GM18519 (cell line): ENCODE results near the gene SLC7A9.

Source experiments
- ATAC-seq: cut with Tn5 transposase; IDR thresholded peaks from one replicate; pipeline ENCODE4 v1.9.1; 2021; ENCODE audit warnings: mild to moderate bottlenecking, moderate library complexity; ENCODE audit not compliant: unreplicated experiment, low FRiP score

The SLC7A9 gene

GRCh38 chr19:32869369-32869965 lies at the start of gene SLC7A9:
TSS of gene SLC7A9 (minus strand) at chr19:32869767. CDS start at chr19:32868534, 1,233 bp downstream.
- ATAC-seq, result no peak

GRCh38 chr19:32919365-32919764 lies 49.8 kb upstream of the SLC7A9 start:
- no peak for ATAC-seq

- no peak for ATAC-seq
These were observed 48.0 kb upstream of the SLC7A9 start for GRCh38 chr19:32917616-32917996.

GRCh38 chr19:32916969-32917615 lies 47.5 kb upstream of the SLC7A9 start:
- no peak for ATAC-seq

GRCh38 chr19:32914879-32915660 lies 45.5 kb upstream of the SLC7A9 start:
- no peak for ATAC-seq

GRCh38 chr19:32911467-32911866 lies 41.9 kb upstream of the SLC7A9 start:
- ATAC-seq, result no peak

GRCh38 chr19:32910874-32911273 lies 41.3 kb upstream of the SLC7A9 start:
- no peak for ATAC-seq

GRCh38 chr19:32910094-32910493 lies 40.5 kb upstream of the SLC7A9 start:
- ATAC-seq, result no peak

- ATAC-seq, result no peak
These were observed 39.7 kb upstream of the SLC7A9 start for GRCh38 chr19:32909257-32909656.

- ATAC-seq, result no peak
These were observed 39.1 kb upstream of the SLC7A9 start for GRCh38 chr19:32908641-32909190.

- ATAC-seq, result no peak
These were observed 32.9 kb upstream of the SLC7A9 start for GRCh38 chr19:32902448-32902847.

- ATAC-seq, result no peak
These were observed 32.1 kb upstream of the SLC7A9 start for GRCh38 chr19:32901504-32902161.

GRCh38 chr19:32896516-32897214 lies 27.1 kb upstream of the SLC7A9 start:
- no peak for ATAC-seq

GRCh38 chr19:32895384-32895783 lies 25.8 kb upstream of the SLC7A9 start:
- ATAC-seq, result peak; percentile 72

- ATAC-seq, result no peak
These were observed 22.0 kb upstream of the SLC7A9 start for GRCh38 chr19:32891609-32892008.

- no peak for ATAC-seq
These were observed 21.3 kb upstream of the SLC7A9 start for GRCh38 chr19:32890841-32891240.

- ATAC-seq, result no peak
These were observed 20.8 kb upstream of the SLC7A9 start for GRCh38 chr19:32890326-32890725.

GRCh38 chr19:32889137-32889934 lies 19.8 kb upstream of the SLC7A9 start:
- ATAC-seq, result no peak

GRCh38 chr19:32887572-32888215 lies 18.1 kb upstream of the SLC7A9 start:
- ATAC-seq, result no peak
